Measurements from ENCODE around the gene STN1. TPM values are rescaled to one million over a fixed set of nuclear protein-coding genes. Genes with fewer than 3 reads are reported as not detected.

The STN1 gene
- total RNA-seq, 1 donor: 28.7 TPM

DNA sequence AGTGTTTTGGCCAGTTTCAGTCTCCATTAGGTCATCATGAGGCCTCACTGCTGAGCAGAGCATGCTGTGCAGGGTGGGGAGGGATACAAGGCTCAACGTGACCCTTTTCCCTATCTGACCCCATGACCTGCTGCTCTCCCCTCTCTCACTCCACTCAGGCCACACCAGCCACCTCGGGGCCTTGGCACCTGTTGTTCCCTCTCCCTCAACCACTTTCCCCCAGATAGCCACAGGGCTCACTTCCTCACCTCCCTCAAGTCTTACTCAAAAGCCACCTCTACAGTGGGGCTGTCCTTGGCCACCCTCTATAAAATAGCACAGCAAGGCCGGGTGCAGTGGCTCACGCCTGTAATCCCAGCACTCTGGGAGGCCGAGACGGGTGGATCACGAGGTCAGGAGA, 76.5 kb downstream of the STN1 start:
- Histone ChIP-seq H3K4me1 (ENCODE audit: insufficient read depth, low read length) (peaks cover 10% of the 10 kb centered on the region), H3K27me3 (ENCODE audit: insufficient read depth, low read length) (no peaks in the 10 kb centered on the region), H3K9me3 (ENCODE audit: low read depth, low read length) (no peaks in the 10 kb centered on the region), H3K4me3 (ENCODE audit: low read length) (no peak overlapping the region)

DNA sequence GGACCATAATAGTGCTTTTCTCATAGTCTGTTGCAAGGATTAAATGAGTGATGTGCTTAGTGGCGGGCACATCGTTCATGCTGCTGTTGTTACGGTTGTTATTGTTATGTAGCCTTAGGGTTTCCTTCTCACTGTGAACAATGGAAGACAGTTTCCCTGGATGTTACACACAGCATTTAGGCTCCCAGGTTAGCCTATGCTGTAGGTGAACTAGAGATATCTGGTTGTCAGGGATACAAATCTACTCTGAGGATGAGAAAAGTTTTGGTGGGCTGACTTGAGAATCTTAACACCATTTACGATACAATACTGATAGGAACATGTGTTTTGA, 77.3 kb downstream of the STN1 start:
- Histone ChIP-seq H3K9me3 (ENCODE audit: low read depth, low read length) (no peaks in the 10 kb centered on the region), H3K27me3 (ENCODE audit: insufficient read depth, low read length) (no peaks in the 10 kb centered on the region), H3K4me1 (ENCODE audit: insufficient read depth, low read length) (peaks cover 2% of the 10 kb centered on the region), H3K4me3 (ENCODE audit: low read length) (no peak overlapping the region)

DNA sequence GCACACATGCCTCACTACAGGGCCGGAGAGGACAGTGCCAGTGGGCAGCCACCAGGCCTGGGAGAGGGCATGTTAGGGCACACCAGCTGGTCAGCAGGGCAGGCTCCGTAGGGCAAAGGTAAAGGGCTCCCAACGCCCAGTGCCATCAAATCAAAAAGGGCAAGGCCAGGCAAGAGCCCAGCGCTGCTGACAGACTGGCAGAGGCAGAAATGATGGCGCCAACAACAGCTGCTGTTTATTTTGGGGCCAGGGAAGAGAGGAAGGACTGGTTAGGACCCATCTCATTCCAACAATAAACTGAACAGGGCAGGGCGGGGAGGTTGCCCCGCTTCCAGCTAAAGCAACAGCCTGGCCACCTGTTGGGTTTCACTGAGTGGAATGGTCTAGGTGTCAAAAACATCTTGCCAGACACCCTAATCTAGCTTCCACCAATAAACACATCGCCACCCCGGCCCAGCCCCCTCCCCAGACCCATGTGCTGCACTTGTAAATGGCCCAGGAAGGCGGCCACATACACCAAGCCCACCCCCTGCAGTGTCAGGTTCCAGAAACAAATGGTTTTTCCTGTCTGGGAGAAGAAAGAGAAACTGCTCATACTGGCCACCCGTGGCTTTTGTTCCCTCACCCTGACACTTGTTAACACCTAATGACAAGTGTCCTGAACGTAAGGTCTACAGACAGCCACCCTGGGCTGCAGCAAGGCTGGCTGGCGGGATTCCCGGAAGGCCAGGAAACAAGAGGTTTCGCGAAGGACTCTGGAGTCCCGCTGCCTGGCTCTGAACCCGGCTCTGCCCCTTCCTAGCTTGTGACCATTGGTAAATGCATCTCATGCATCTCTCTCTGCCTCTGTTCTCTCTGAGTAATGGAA, 77.9 kb downstream of the STN1 start:
- H3K4me3 ChIP-seq (ENCODE audit: low read length): no peak overlapping the region
- no peaks in the 10 kb centered on the region for H3K9me3 ChIP-seq (ENCODE audit: low read depth, low read length)
- no peaks in the 10 kb centered on the region for H3K27me3 ChIP-seq (ENCODE audit: insufficient read depth, low read length)
- H3K4me1 ChIP-seq (ENCODE audit: insufficient read depth, low read length): no peaks in the 10 kb centered on the region

DNA sequence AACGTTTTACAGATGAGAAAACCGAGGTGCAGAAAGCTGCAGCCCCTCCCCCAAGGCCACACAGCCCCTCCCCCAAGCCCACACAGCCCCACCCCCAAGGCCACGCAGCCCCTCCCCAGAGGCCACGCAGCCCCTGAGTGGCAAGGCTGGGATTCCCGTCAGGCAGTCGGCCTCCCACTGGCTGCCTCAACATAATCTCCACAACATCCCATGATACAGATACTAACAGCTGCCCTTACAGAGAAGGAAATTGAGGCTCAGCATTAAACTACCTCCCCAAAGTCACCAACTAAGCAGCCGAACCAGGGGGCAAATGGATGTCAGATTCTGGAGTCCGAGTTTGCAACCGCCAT, 78.5 kb downstream of the STN1 start:
- Histone ChIP-seq H3K4me3 (ENCODE audit: low read length) (no peak overlapping the region), H3K4me1 (ENCODE audit: insufficient read depth, low read length) (no peaks in the 10 kb centered on the region), H3K9me3 (ENCODE audit: low read depth, low read length) (no peaks in the 10 kb centered on the region), H3K27me3 (ENCODE audit: insufficient read depth, low read length) (no peaks in the 10 kb centered on the region)

DNA sequence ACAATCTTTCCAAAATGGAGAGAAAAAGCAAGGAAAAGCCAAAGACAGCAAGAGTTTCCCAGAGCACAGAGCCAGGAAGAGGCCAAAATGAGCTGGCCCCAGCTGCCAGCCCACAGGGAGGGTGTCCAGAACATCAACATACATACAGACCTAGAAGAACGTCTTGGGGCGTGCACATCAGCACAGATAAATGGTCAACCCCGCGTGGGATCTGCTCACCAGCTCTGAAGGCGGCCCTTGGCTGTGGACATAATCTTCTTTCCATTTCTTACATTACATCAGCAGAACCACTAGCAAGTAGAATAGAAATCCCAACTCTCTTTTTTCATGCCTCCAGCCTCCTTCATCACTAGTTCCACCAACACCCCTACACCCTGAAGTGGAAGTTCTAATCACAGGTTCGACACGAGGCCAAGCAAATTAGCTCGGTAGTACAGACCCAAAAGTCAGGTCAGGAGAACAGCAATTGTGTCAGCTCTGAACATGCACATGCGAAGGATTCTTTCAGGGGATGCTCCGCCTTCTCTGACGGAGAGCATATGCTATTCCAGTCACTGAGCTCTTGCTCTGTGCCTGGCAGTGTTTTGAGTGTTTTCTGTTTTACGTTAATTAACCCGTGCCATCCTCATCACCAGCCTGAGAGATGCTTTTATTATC, 79.0 kb downstream of the STN1 start:
- H3K4me3 ChIP-seq (ENCODE audit: low read length): no peak overlapping the region
- H3K9me3 ChIP-seq (ENCODE audit: low read depth, low read length): no peaks in the 10 kb centered on the region
- H3K4me1 ChIP-seq (ENCODE audit: insufficient read depth, low read length): no peaks in the 10 kb centered on the region
- H3K27me3 ChIP-seq (ENCODE audit: insufficient read depth, low read length): no peaks in the 10 kb centered on the region

DNA sequence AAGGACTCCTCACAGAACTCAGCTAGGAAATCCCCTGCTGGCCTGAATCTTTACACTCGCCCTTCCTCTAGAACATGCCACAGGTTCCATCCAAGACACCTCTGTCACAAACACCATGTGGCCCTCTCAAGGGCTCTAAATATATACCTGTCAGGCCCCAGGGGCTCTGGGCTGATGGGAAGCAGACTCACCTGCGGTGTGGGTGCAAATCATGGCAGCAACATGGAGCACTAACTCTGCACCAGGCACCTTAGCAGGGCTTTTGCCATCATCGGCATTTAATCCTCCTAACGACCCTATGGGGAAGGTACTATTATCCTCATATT, 80.0 kb downstream of the STN1 start:
- no peaks in the 10 kb centered on the region for H3K27me3 ChIP-seq (ENCODE audit: insufficient read depth, low read length)
- peaks cover under 1% of the 10 kb centered on the region for H3K9me3 ChIP-seq (ENCODE audit: low read depth, low read length)
- no peak overlapping the region for H3K4me3 ChIP-seq (ENCODE audit: low read length)
- H3K4me1 ChIP-seq (ENCODE audit: insufficient read depth, low read length): no peaks in the 10 kb centered on the region

DNA sequence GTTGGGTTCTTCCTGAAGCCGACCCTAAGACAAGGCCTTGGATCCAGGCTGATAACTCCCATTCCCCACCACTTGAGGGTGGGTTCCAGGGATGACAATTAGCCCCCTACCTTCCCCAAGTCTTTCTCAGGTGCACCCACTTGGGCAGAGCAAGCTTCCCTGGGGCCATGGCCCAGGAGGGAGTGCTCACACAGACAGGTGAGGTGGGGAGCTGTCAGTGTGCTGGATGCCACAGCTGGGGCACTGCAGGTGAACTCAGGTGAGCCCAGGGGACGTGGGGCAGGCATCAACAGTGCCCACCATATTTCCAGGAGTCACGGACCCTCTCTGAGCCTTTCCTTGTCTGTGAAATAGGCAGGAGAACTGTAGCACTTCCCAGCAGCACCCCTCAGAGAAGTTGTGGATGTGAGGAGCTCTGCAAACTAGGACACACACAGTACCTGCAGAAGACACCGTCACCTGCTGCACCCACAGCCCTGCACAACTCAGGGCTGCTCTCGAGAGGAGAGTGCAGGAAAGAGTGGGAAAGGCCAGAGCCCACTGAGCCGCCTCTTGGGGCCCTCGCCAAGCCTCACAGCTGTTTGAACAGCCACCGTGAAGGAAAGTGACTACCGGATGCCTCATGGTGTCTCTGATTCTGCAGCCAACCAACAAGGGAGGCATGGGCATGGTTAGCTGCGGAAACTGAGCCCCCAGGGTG, 80.5 kb downstream of the STN1 start:
- no peaks in the 10 kb centered on the region for H3K27me3 ChIP-seq (ENCODE audit: insufficient read depth, low read length)

DNA sequence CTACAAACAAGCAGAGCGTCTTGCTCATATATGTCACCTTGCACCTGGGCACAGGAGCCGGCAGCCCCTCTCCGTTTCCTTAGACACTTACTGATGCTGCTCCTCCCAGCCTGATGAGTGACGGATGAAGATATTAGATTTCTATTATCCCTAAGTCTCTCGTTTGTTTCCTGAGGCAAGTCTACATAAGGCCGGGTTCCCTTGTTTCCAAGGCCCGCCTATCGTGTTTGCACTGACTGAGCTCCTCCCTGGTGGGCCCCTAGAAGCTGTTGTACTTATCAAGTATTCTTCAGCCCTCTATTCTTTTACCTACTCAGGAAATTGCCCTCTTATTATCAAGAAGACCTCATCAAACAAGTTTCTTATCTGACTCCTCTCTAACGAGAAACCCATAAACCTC, 81.1 kb downstream of the STN1 start:
- H3K9me3 ChIP-seq (ENCODE audit: low read depth, low read length): peaks cover 4% of the 10 kb centered on the region
- no peaks in the 10 kb centered on the region for H3K27me3 ChIP-seq (ENCODE audit: insufficient read depth, low read length)
- no peaks in the 10 kb centered on the region for H3K4me1 ChIP-seq (ENCODE audit: insufficient read depth, low read length)
- no peak overlapping the region for H3K4me3 ChIP-seq (ENCODE audit: low read length)

More for the DNA sequence above, 80.5 kb downstream of the STN1 start:
- H3K9me3 ChIP-seq (ENCODE audit: low read depth, low read length): peaks cover 4% of the 10 kb centered on the region
- no peak overlapping the region for H3K4me3 ChIP-seq (ENCODE audit: low read length)
- no peaks in the 10 kb centered on the region for H3K4me1 ChIP-seq (ENCODE audit: insufficient read depth, low read length)

DNA sequence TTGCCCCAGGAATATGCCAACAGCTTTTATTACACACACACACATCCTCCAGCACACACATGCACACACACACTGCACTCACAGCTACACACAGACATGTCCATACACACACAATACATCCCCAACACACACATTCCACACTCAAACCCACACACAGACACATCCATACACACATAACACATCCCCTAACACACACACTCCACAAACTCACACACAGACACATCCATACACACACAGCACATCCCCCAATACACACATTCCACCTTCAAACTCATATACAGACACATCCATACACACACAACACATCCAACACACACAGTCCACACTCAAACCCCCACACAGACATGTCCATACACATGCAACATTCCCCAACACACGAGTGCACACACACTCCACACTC, 81.7 kb downstream of the STN1 start:
- no peaks in the 10 kb centered on the region for H3K4me1 ChIP-seq (ENCODE audit: insufficient read depth, low read length)
- H3K9me3 ChIP-seq (ENCODE audit: low read depth, low read length): peaks cover 4% of the 10 kb centered on the region
- no peak overlapping the region for H3K4me3 ChIP-seq (ENCODE audit: low read length)
- no peaks in the 10 kb centered on the region for H3K27me3 ChIP-seq (ENCODE audit: insufficient read depth, low read length)

DNA sequence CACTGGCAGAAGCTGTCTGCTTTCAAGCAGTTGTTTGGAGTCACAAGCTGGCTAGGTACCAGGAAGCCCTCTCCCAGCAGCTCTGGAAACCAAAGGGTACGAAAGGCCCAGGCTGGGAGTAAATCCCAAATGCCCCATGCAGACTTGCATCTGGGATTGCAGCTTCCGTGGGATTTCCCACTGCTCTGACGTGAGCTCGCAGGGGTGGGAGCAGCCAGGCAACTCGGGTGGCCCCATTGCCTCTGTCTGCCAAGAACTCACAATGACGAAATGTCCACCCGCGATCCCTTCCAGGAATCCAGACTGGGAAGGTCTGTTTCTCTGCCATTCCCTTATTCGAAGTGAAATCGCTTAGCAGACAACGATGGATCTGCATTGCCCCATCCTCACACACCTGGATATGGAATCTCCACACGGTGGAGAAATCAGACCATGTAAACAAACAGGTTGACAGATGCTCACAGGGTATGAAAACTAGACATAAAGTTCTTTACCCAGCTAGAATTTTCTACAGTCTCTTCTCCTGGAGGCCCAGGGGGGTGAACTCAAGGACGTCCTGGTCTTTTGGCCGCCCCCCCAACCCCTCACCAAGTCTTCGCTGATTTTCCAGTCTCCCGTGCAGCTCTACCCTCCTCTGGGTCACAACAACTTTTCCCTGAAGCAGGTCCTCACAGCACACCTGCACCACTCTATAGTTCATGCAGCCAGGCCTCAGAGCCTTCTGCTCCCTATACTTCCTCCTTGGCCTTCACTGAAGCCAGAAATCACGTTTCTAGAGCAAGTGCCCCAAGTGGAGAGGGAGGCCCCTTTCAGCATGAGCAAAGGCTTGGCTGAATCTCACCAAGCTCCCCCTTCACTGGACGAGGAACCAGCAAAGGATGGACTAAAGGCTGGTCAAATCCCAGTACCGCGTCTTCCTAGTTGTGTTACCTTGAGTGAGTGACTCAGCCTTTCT, 82.6 kb downstream of the STN1 start:
- peaks cover 4% of the 10 kb centered on the region for H3K9me3 ChIP-seq (ENCODE audit: low read depth, low read length)
- H3K4me3 ChIP-seq (ENCODE audit: low read length): no peak overlapping the region
- no peaks in the 10 kb centered on the region for H3K4me1 ChIP-seq (ENCODE audit: insufficient read depth, low read length)
- H3K27me3 ChIP-seq (ENCODE audit: insufficient read depth, low read length): no peaks in the 10 kb centered on the region

DNA sequence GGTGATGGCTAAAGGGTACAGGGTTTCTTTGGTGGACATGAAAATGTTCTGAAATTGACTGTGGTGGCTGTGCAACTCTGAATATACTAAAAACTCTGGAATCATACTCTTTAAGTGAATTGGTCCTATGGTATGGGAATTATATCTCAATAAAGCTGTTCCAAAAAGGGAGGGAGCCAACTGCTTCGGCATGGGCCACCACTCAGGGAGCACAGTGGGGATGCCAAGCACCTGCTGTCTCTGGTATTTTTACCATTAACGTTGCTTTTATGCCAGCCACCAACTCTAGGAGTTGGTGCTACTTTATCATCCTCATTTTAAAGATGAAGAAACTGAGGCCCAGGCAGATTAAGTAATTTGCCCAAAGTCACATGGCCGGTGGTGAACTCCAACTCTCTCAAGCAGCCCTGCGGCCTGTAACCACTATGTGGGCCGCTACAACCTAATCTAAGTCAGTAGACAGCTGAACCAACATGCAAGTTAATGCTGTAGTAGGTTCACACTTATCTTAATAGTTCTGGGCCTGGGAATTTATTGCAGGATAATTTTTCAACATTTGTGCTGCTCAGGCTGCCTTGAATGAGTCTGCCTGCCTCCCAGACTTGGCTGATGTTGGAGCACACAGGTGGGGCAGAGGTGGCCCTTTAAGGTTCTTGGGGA, 83.4 kb downstream of the STN1 start:
- Histone ChIP-seq H3K9me3 (ENCODE audit: low read depth, low read length) (peaks cover 4% of the 10 kb centered on the region), H3K4me1 (ENCODE audit: insufficient read depth, low read length) (no peaks in the 10 kb centered on the region), H3K4me3 (ENCODE audit: low read length) (no peak overlapping the region), H3K27me3 (ENCODE audit: insufficient read depth, low read length) (no peaks in the 10 kb centered on the region)

DNA sequence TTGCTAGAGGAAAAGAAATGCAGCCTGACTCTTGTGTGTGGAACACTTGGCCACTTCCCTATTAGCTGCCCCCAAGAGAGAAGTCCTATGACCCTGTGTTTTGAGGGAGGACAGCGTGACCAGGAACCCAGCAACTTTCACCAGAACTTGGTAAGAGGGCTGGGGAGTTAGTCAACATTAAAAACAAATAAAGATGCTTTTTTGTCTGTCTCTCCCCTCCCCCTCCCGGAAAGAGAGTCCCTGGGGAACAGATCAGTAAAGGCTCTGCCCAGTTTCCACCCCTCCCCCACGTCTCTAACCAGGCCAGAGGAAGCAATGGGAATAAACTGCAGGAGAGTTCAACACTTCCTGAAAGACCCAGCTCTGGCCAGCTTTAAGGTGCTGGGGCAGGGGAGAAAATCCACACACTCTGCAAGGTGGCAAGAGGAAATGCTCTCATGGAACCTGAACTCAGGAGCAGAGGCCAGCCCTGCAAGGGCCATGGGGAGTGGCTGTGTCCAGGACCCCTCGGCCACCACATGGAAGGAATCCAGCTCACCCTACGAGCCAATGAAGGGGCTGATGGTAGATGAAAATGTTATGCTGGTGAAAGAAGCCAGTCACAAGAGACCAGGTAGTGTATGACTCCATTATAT, 84.1 kb downstream of the STN1 start:
- no peaks in the 10 kb centered on the region for H3K4me1 ChIP-seq (ENCODE audit: insufficient read depth, low read length)
- H3K9me3 ChIP-seq (ENCODE audit: low read depth, low read length): peaks cover 4% of the 10 kb centered on the region
- no peaks in the 10 kb centered on the region for H3K27me3 ChIP-seq (ENCODE audit: insufficient read depth, low read length)
- H3K4me3 ChIP-seq (ENCODE audit: low read length): no peak overlapping the region

DNA sequence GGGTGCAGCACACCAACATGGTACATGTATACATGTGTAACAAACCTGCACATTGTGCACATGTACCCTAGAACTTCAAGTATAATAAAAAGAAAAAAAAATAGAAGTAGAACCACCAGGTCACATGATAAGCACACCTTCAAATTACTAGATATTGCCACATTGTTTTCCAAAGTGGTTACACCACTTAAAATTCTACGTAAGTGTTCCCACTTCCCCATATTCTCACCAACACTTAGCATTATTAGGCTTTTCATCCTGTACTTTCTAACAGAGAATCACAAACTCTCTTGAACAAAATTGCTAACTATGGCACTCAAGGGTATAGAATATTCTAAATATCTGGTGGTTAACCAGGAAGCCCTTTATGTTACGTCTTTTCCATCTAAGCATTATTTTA, 85.2 kb downstream of the STN1 start:
- H3K9me3 ChIP-seq (ENCODE audit: low read depth, low read length): peaks cover 4% of the 10 kb centered on the region
- no peaks in the 10 kb centered on the region for H3K27me3 ChIP-seq (ENCODE audit: insufficient read depth, low read length)
- no peaks in the 10 kb centered on the region for H3K4me1 ChIP-seq (ENCODE audit: insufficient read depth, low read length)
- no peak overlapping the region for H3K4me3 ChIP-seq (ENCODE audit: low read length)
